Measurements from ENCODE around the gene TCP10L.
A peak's percentile ranks its signal among the peaks of the same experiment; 100 is the strongest.

The TCP10L gene

DNA sequence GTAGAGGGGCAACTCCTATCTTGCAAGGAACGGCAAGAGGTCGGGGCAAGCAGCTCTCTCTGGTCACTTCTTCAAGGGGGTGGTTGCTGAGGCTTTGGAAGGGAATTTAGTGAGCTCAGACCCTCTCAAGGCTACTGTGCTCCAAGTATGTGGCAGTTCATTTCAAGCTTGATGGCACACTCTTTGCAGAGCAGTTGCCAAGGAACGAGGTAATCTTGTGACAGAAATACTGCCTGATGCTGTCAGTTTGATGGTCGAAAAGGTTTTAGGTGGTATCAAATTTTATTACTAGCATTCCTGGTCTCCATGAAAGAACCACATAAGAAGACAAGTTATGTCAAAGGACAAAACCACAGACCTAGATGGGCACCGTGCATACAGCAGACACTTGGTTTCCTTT is 13.8 kb upstream of the TCP10L start:
- no peaks in the 10 kb centered on the region for H3K9me2 ChIP-seq (replicated peaks; ENCODE audit: insufficient read depth, low read length)
- 0 out of 2 replicates have a peak, but pooled peaks cover 7% of the 10 kb centered on the region for H4K20me1 ChIP-seq (ENCODE audit: insufficient read depth, low read length)
- H3K4me1 ChIP-seq (ENCODE audit: low read length) = peaks cover 4% of the 10 kb centered on the region
- TF ChIP-seq EZH2 (optimal IDR thresholded peaks at IDR 0.05; ENCODE audit: low read depth, low read length) = no peak
- TF ChIP-seq EZH2phosphoT487 (IDR thresholded peaks at IDR 0.05; ENCODE audit: low read length) = no peak
- TF ChIP-seq, protein P1, sequence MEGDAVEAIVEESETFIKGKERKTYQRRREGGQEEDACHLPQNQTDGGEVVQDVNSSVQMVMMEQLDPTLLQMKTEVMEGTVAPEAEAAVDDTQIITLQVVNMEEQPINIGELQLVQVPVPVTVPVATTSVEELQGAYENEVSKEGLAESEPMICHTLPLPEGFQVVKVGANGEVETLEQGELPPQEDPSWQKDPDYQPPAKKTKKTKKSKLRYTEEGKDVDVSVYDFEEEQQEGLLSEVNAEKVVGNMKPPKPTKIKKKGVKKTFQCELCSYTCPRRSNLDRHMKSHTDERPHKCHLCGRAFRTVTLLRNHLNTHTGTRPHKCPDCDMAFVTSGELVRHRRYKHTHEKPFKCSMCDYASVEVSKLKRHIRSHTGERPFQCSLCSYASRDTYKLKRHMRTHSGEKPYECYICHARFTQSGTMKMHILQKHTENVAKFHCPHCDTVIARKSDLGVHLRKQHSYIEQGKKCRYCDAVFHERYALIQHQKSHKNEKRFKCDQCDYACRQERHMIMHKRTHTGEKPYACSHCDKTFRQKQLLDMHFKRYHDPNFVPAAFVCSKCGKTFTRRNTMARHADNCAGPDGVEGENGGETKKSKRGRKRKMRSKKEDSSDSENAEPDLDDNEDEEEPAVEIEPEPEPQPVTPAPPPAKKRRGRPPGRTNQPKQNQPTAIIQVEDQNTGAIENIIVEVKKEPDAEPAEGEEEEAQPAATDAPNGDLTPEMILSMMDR (IDR thresholded peaks at IDR 0.05; ENCODE audit: low read length) = no peak
- H3K9ac ChIP-seq (ENCODE audit: low read length) = no peak overlapping the region
- H3F3A ChIP-seq (ENCODE audit: insufficient read depth, low read length) = peaks cover 16% of the 10 kb centered on the region
- H3K4me3 ChIP-seq (ENCODE audit: low read length) = no peak overlapping the region
- no peak overlapping the region for H3K4me2 ChIP-seq (ENCODE audit: low read depth, low read length)
- H3K9me3 ChIP-seq (replicated peaks; ENCODE audit: insufficient read depth, low read length) = no peaks in the 10 kb centered on the region
- H3K79me2 ChIP-seq (ENCODE audit: low read length) = no peaks in the 10 kb centered on the region
- no peak overlapping the region for H3K27ac ChIP-seq (ENCODE audit: low read length)
- H2AFZ ChIP-seq (ENCODE audit: low read length) = no peak overlapping the region
- no peak for DNase-seq
- H3K27me3 ChIP-seq (replicated peaks; ENCODE audit: insufficient read depth, low read length) = peaks cover 10% of the 10 kb centered on the region; the same call in 1 of the 2 replicates
- peaks cover 13% of the 10 kb centered on the region; the same call in 1 of the 2 replicates for H3K36me3 ChIP-seq (replicated peaks; ENCODE audit: insufficient read depth, low read length)

DNA sequence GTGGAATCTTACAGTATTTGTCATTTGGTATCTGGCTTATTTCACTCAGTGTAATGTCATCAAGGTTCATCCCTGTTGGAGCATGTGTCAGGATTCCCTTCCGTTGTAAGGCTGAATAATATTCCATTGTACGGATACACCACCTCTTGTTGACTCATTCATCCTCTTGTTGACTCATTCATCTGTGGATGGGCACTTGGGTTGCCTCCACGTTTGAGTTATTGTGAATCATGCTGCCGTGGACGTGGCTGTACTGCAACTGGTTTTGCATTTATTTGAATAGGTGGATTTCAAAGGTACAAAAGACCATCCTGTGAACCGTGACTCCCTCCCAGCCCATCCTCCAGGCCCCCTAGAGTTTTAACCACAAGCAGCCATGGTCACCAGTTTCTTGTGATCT is 11.9 kb upstream of the TCP10L start:
- DNase-seq = no peak
- Histone ChIP-seq H3K36me3 (replicated peaks; ENCODE audit: insufficient read depth, low read length) (peaks cover 2% of the 10 kb centered on the region; the same call in 1 of the 2 replicates), H2AFZ (ENCODE audit: low read length) (no peak overlapping the region), H3K79me2 (ENCODE audit: low read length) (no peaks in the 10 kb centered on the region), H3K9me3 (replicated peaks; ENCODE audit: insufficient read depth, low read length) (no peaks in the 10 kb centered on the region), H3K27me3 (replicated peaks; ENCODE audit: insufficient read depth, low read length) (peaks cover 10% of the 10 kb centered on the region; the same call in 1 of the 2 replicates), H3K4me1 (ENCODE audit: low read length) (peaks cover 4% of the 10 kb centered on the region), H3K4me3 (ENCODE audit: low read length) (no peak overlapping the region), H3F3A (ENCODE audit: insufficient read depth, low read length) (peaks cover 14% of the 10 kb centered on the region), H3K27ac (ENCODE audit: low read length) (no peak overlapping the region), H3K9ac (ENCODE audit: low read length) (no peak overlapping the region), H3K4me2 (ENCODE audit: low read depth, low read length) (no peak overlapping the region), H3K9me2 (replicated peaks; ENCODE audit: insufficient read depth, low read length) (no peaks in the 10 kb centered on the region), H4K20me1 (ENCODE audit: insufficient read depth, low read length) (0 out of 2 replicates have a peak, but pooled peaks cover 7% of the 10 kb centered on the region)
- no peak for TF ChIP-seq EZH2 (optimal IDR thresholded peaks at IDR 0.05; ENCODE audit: low read depth, low read length)
- TF ChIP-seq, protein P1 (IDR thresholded peaks at IDR 0.05; ENCODE audit: low read length) = no peak
- no peak for TF ChIP-seq EZH2phosphoT487 (IDR thresholded peaks at IDR 0.05; ENCODE audit: low read length)

DNA sequence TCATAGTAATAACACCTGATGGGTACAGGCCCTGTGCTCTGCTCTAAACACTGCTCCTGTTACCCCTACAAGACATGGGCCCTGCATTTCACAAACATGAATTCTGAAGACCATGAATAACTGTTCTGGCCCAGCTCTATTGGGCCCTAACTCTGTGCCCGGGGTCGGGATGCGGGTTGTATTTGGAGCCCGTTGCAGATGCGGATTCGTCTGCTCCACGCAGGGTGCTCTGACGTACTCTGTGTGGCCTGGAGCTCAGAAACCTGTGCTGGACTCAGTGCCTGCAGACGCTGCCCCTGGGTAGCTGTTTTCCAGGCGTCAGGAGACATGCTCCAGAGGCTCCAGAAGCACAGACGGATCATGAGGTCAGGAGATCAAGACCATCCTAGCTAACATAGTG is 10.1 kb upstream of the TCP10L start:
- Histone ChIP-seq H3F3A (ENCODE audit: insufficient read depth, low read length) (peaks cover 6% of the 10 kb centered on the region), H2AFZ (ENCODE audit: low read length) (no peak overlapping the region), H3K9ac (ENCODE audit: low read length) (no peak overlapping the region), H3K27ac (ENCODE audit: low read length) (no peak overlapping the region), H3K79me2 (ENCODE audit: low read length) (no peaks in the 10 kb centered on the region), H3K36me3 (replicated peaks; ENCODE audit: insufficient read depth, low read length) (no peaks in the 10 kb centered on the region; the same call in 1 of the 2 replicates), H3K4me1 (ENCODE audit: low read length) (peaks cover 4% of the 10 kb centered on the region), H3K27me3 (replicated peaks; ENCODE audit: insufficient read depth, low read length) (peaks cover 10% of the 10 kb centered on the region; the same call in 1 of the 2 replicates), H3K9me3 (replicated peaks; ENCODE audit: insufficient read depth, low read length) (no peaks in the 10 kb centered on the region), H4K20me1 (ENCODE audit: insufficient read depth, low read length) (0 out of 2 replicates have a peak, but pooled peaks cover 2% of the 10 kb centered on the region), H3K4me3 (ENCODE audit: low read length) (peak overlapping the region; percentile 28; the same call in 1 of the 2 replicates), H3K4me2 (ENCODE audit: low read depth, low read length) (peak overlapping the region; percentile 64; the same call in 1 of the 2 replicates), H3K9me2 (replicated peaks; ENCODE audit: insufficient read depth, low read length) (no peaks in the 10 kb centered on the region)
- TF ChIP-seq EZH2 (optimal IDR thresholded peaks at IDR 0.05; ENCODE audit: low read depth, low read length) = no peak
- TF ChIP-seq, protein P1 (IDR thresholded peaks at IDR 0.05; ENCODE audit: low read length) = no peak
- no peak for TF ChIP-seq EZH2phosphoT487 (IDR thresholded peaks at IDR 0.05; ENCODE audit: low read length)
- DNase-seq = no peak

Data from MM.1S (cell line).